GM19035 (cell line): Measurements from ENCODE around the gene TAB3.

Experiments used
- ATAC-seq: cut with Tn5 transposase; IDR thresholded peaks from one replicate; pipeline ENCODE4 v1.9.1; 2021; ENCODE audit not compliant: unreplicated experiment

TAB3 gene

GRCh38 chrX:30887721-30888120 is 1.3 kb downstream of the TAB3 start:
- no peak for ATAC-seq

DNA sequence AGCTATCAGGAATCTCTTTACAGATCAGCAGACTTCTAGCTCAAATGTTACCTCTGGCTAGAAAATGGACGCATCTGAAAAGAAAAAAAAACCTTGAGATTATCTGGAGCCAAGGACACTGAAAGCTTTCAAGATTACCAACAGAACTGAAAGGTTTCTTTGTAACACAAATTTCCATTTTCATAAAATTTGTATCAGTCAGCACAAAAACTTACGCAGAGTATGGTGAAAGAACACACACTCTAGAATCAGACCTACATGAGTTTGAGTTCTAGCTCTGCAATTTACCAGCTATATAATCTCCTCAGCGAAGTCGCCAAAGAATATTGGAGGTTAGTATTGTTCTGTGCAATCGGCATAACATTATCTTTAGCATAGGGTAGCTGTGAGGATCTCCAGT is 1.8 kb downstream of the TAB3 start:
- no peak for ATAC-seq

DNA sequence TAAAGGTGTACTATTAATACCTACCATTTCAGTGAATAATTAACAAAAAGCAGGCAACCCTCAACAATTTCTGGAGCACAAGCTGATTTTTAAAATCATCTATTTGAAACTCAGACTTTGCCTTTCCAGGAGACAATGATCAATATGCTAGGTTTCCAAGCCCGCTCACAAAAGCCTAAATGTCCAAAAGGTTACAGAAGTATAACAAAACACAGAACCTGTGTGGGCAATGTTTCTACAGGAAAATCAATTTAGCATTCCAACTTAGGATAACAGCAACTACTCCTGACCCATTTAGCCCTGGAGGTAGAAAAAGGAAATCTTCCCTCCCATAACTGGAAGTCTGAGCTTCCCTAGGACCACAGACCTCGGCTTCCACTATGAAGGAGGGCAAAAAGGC is 3.9 kb downstream of the TAB3 start:
- ATAC-seq: no peak

- ATAC-seq: no peak
Measured at GRCh38 chrX:30883138-30883537, 5.9 kb downstream of the TAB3 start.

DNA sequence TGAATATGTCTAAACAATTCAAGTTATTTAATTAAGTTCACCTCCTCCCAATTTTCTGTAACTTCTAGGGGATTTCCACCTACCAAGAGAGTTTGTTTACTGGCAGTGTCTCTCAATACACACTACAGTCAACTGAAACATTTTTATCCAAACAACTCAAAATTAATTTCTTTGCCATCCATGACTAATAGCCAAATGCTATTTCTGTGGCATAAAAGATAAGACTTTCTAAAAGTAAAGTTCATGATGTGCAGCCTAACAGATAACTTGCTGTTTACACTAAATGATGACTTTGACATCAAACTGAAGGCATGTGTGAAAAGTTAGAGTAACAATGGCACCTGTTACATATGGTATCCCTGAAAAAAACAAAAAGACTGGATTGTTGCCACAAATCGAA is 7.3 kb downstream of the TAB3 start:
- ATAC-seq: no peak

- no peak for ATAC-seq
Measured at GRCh38 chrX:30881390-30881789, 7.7 kb downstream of the TAB3 start.

DNA sequence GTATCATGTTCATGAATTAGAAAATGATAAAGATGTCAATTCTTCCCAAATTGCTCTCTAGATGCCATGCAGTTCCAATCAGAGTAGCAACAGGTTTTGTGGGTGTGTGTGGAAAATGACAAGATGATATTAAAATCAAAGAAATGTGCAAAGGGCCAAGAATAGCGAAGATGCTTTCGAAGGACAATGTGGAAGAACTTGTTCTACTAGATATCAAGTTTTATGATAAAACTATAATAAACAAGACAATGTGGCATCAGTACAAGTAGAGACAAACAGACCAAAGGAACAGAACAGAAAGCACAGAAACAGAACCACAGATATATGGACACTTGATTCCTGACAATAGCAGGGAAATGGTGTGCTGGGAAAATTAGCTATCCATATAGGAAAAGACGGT is 9.0 kb downstream of the TAB3 start:
- ATAC-seq: no peak

DNA sequence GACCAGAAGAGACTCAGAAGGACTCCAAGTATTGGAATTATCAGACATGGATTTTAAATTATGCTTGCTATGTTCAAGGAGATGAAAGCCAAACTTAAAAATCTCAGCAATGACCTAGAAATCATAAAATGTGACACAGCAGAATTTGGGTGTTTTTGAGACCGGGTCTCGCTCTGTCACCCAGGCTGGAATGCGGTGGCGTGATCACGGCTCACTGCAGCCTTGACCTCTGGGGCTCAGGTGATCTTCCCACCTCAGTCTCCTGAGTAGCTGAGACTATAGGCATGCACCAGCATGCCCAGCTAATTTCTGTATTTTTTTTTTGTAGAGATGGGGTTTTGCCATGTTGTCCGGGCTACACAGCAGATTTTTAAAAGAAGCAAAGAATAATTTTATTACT is 12.7 kb downstream of the TAB3 start:
- ATAC-seq: no peak

DNA sequence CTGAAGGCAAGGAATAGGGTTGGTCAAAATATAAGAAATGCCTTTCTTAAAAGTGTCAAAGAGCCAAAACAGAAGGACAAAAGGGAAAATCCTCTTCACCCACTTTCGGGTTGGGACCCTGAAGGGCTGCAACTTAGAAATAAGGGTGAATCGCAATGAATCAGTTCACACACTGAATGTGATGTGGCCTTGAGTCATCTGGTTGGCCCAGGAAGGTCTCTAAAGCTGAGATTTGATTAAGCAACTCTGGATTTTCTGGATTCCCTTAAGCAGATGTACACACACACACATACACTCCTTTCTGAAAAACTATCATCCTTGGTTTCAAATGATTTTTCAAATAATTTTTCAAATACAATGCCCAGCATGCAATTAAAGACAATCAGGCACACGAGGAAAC is 13.1 kb downstream of the TAB3 start:
- no peak for ATAC-seq

GRCh38 chrX:30874851-30875250 is 14.2 kb downstream of the TAB3 start:
- ATAC-seq: no peak

- ATAC-seq: no peak
Measured at GRCh38 chrX:30870572-30870971, 18.5 kb downstream of the TAB3 start.

DNA sequence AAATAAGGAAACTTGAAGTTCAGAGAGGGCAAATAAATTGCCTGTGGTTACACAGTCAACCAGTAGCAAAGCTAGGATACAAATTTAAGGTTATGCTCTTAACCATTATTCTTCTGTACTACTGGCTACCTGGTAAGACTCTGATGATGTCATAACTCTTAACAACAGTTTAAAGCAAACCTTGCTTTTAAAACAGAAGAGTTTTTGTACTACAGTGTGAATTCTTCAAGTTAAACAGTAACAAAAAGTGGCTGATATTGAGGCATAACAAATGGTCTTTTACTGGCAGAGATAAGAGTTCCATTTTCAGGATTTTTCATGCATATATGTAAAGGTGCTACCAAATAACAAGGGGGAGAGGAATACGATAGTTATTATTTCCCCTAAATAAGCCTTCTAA is 23.4 kb downstream of the TAB3 start:
- ATAC-seq: no peak

- no peak for ATAC-seq
Measured at GRCh38 chrX:30865015-30865414, 24.0 kb downstream of the TAB3 start.

GRCh38 chrX:30864383-30864785 is 24.7 kb downstream of the TAB3 start:
- no peak for ATAC-seq

DNA sequence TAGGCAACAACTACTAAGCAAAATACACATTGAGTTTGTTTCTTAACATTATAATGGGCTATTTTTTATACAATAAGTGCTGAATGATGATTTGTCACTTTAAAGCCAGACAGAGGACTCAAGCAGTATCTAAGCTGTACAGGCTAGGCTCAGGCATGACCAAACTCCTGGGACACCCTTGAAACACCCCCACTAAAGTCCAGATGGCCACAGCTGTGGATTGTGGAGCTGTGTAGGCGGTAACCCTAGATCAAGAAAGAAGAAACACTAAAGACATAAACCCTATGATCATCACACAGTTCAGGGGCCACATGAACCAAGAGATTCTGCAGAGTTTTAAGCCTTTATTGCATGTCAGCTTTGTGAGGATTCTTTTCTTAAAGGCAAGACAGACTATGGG is 25.1 kb downstream of the TAB3 start:
- ATAC-seq: no peak

DNA sequence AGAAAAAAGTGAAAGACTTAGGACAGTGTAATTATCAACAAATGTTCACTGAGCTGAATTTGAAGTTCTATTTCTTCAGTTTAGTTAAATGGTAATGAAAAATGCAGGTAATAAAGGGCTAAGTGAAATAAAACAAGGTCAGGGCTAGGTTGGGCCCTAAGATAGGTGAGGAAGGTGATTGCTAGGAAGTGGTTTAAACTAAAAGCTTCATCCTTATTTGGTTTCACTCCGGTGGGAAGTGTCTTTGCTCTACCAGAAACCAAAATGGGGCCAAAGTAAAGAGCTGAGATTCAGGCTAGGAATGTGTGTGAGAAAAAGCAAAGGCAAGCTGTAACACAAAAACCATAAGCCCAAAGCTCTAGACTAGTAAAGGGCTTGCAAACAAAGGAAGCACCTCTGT is 31.0 kb downstream of the TAB3 start:
- ATAC-seq: no peak

DNA sequence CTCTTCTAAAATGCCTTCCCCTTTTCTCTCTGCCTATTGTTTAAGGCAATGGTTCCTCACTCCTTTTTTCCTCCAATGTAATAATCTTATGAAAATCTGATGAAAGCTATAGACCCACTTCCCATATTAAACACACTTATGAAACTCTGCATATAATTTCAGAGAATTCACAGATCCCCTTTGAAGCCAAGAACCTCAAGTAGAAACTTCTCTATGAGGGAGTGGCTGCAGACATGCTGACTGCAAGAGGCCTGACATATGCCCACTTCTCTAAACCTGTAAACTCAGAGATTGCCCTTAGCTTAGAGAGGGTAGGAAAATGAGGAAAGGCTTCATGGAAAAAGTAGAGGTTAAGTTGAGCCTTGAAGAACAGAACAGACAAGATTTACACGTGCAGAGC is 37.6 kb downstream of the TAB3 start:
- no peak for ATAC-seq

GRCh38 chrX:30835373-30835772 is 53.7 kb downstream of the TAB3 start:
- ATAC-seq: no peak

GRCh38 chrX:30833896-30834295 is 55.2 kb downstream of the TAB3 start:
- no peak for ATAC-seq

DNA sequence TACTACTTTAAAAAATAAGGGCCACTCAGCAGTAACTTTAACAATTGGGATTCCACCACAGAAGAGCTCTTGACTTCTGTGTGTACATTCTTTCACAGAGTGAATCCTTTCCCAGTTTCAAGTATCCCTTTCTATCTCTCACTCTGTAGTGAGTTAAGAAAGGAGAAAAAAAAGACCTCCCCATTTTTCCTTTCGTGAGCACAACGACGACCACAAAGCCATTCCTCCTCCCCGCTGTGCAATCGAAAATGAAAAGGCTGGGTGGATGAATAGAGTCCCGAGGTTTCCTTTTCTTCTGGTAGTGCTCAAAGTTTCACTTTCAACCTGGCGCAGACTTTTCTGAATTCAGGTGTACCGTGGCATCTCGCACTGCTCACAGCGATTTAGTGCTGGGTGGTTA is 58.0 kb downstream of the TAB3 start:
- peak; percentile 70 for ATAC-seq

- ATAC-seq: no peak
Measured at GRCh38 chrX:30830326-30830943, 58.6 kb downstream of the TAB3 start.

GRCh38 chrX:30824275-30824674 is 64.8 kb downstream of the TAB3 start:
- ATAC-seq: no peak

GRCh38 chrX:30822764-30823163 is 66.3 kb downstream of the TAB3 start:
- ATAC-seq: no peak
